HuH-7.5 (cell line): ENCODE measurements around the gene TIAL1.
A peak's percentile ranks its signal among the peaks of the same experiment; 100 is the strongest.
"Not testable (repeated sequence)": the region's sequence is repeated elsewhere in the genome, so short reads cannot be mapped to it uniquely, and the experiment has no call there.

Experiments
- DNase-seq: peaks from one replicate; pipeline ENCODE4 v3.0.0; 2011; ENCODE audit warnings: low spot score

Gene TIAL1

DNA sequence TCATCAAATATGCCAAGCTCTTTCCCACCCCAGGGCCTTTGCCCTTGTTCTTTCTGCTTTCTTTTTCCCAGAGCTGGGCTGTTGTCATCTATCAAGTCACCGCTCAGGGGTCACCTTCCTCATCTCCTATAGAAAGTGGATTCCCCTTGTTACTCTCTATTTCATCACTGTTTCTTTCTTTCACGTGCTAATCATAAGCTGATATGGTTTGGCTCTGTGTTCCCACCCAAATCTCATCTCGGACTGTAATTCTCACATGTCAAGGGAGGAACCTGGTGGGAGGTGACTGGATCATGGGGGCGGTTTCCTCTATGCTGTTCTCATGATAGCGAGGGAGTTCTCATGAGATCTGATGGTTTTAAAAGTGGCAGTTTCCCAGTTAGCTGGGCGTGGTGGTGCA, 17.0 kb upstream of the TIAL1 start:
- no peak for DNase-seq

GRCh38 chr10:119611433-119611832, 14.7 kb upstream of the TIAL1 start:
- DNase-seq: no peak

DNA sequence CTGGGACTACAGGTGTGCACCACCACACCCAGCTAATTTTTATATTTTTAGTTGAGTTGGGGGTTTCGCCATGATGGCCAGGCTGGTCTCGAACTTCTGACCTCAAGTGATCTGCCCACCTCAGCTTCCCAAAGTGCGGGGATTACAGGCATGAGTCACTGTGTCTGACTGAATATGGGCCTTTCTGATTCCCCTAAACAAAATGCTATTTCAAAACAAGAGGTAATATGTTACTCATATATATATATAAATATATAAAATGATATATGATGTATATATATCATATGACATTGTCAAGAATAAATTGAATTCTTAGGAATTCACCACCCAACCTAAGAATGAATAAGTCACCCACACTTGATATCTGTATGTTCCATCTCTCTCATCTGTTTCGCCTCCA, 12.8 kb upstream of the TIAL1 start:
- DNase-seq: no peak

DNA sequence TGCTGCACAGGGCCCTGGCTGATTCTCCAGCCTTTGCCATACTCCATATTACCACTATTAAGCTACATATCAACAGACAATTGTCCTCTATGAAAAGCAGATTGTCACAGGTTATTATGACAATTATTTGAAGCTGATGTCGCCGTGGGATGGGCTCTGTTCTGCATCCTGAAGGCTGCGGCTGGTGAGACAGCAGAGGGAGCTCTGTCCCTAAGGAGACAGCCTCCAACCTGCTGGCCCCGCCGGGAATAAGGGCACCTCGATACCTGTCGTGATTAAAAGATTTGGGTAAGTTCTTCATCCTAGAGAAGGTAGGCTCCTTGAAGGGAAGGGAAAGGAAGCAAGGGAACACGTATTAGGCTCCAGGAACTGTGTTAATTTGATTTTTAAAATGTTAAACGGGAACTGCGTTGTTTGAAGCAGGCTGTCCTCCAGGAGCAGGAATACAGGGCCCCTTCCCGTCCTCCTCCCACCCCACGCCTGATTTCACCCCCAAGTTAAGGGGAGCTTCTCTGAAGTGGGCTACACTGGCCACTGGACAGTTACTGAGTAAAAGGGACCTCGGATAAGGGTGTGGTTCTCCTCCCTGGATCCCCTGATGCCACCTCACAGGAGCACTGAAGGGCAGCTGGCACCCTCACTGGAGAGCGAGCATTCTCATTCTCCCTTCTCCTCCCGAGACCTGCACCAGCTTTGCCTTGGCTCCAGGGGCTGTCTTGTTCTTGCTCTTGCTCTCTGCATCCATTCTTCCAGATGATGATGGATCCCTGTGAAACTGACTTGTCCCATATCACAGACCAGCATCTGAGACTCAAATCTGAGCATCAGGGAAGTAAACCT, 11.8 kb upstream of the TIAL1 start:
- peak; percentile 29 for DNase-seq

DNA sequence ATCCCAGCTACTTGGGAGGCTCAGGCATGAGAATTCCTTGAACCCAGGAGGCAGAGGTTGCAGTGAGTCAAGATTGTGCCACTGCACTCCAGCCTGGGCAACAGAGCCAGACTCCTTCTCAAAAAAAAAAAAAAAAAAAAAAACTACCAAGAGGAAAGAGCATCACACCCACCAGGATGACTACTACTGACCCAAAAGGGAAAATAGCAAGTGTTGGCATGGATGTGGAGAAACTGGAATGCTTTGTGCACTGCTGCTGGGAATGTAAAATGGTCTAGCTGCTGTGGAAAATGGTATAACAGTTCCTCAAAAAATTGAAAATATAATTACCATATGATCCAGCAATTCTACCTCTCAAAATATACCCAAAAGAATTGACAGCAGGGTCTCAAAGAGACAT, 7.7 kb upstream of the TIAL1 start:
- DNase-seq: no peak

DNA sequence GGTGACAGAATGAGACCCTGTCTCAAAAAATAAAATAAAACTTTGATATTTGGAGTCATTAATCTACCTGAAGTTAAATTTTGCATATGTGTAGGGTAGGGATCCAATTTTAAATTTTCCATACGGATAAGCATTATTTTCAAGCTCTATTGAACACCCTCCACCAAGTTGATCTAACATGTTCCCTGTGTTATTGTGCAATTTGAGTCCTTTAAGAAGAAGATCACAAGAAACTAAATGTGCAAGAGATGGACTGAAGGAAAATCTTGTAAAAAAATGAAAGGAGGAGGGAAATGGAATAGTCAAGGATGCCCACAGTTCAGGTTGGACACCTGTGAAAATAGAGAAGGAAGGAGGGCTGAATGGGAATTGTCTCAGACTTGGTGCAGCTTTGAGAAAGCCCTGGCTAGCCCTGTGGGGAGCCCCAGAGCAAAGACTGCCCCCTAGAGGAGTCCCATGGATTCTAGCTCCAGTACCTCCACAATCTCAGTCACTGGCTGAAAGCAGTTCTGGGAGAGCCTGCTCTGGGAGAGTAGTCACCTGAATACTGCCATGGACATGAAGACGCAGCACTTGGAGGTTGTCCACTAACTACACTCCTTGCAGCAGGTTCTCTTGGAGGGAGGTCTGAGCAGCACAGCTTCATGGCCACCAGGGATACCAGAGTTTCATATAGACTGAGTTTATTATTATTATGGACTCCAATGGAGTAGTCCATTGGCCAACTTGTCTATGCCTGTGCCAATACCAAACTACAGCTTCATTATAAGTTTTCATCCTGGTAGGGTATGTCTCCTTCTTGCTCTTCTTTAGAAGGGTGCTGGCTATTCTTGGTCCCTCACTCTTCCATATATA, 5.7 kb upstream of the TIAL1 start:
- no peak for DNase-seq

DNA sequence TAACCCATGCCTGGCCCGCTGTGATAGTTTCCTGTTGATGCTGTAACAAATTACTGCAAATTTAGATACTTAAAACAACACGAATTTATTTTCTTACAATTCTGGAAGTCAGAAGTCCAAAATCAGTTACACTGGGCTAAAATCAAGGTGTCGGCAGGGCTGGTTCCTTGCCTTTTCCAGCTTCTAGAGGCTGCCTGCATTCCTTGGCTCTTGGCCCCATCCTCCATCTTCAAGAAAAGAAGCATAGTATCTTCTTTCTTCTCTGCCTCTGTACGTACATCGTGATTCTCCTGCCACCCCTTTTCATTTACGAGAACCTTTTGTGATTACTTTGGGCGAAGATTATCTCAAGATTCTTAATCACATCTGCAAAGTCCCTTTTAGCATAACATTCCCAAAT, 1.6 kb upstream of the TIAL1 start:
- DNase-seq: no peak

GRCh38 chr10:119597405-119598186, 832 bp upstream of the TIAL1 start:
- DNase-seq: no peak

- peak; percentile 19 for DNase-seq
These were observed 868 bp downstream of the TIAL1 start for GRCh38 chr10:119595676-119596515.

DNA sequence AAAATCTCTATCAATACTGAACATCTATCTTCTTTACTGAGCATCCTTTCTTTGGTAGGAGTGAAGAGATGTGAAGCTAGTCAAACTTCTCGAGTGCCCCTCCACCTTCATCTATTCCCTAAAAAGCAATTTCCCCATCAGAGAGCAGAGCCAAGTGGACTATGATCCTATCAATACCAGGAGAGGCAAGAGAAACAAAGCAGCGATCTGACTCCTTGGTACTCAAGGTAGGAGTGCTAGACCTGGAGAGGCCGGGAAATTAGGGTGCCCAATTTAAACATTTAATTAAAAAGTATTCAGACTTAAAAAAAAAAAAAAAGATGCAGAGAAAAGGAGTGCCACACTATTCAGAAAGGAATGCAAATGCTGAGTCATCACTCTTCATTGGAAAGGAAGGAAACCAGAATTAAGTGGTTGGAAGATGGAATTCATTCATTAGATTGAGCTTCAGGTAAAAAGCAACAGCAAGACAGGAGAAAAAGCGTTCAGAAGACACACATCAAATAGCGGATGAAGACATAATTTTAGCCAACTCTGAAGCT, 1.6 kb downstream of the TIAL1 start:
- no peak for DNase-seq

GRCh38 chr10:119588071-119588470, 8.7 kb downstream of the TIAL1 start:
- no peak for DNase-seq

GRCh38 chr10:119578355-119578754, 18.4 kb downstream of the TIAL1 start:
- no peak for DNase-seq

GRCh38 chr10:119575991-119576390, 20.8 kb downstream of the TIAL1 start:
- no peak for DNase-seq

- no peak for DNase-seq
These were observed 21.3 kb downstream of the TIAL1 start for GRCh38 chr10:119575506-119575905.

DNA sequence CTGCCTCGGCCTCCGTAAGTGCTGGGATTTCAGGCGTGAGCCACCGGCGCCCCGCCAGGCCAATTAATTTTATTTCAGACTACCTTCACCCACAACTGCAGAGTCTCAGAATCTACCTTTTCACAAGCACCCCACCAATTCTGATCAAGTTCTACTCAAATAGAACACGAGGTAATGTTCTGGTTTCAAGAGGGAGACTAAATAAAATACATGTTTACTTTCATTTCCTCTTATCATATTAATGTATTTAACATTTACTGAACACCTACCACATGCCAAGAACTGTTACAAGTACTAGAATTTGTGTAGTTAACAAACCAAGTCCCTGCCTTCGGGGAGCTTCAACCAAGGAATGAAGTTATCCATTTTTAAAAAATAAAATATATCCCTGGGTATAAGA, 28.8 kb downstream of the TIAL1 start:
- no peak for DNase-seq

DNA sequence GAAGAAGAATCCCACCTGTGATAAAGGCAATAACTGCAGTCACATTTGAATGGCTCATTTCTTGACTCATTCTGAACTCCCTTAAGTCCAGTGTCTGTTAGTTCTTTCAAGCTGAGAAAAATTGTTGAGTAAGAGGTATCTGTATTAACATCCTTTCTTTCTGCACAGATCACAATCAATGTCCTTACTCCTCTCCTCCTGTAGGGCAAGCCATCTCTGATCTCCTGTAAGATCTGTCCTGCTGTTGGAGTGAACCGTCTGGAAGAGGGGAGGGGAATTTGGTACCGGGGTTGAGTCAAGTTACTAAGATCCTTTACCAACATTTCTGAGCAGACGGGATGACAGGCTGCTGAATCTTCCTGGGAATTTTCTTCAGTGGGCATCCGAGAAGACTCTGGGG, 34.7 kb downstream of the TIAL1 start:
- DNase-seq: no peak

DNA sequence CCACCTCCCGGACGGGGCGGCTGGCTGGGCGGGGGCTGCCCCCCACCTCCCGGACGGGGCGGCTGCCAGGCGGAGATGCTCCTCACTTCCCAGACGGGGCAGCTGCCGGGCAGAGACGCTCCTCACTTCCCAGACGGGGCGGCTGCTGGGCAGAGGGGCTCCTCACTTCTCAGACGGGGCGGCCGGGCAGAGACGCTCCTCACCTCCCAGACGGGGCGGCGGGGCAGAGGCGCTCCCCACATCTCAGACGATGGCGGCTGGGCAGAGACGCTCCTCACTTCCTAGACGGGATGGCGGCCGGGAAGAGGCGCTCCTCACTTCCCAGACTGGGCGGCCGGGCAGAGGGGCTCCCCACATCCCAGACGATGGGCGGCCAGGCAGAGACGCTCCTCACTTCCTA, 37.3 kb downstream of the TIAL1 start:
- not testable (repeated sequence) for DNase-seq

GRCh38 chr10:119556081-119556480, 40.7 kb downstream of the TIAL1 start:
- not testable (repeated sequence) for DNase-seq

DNA sequence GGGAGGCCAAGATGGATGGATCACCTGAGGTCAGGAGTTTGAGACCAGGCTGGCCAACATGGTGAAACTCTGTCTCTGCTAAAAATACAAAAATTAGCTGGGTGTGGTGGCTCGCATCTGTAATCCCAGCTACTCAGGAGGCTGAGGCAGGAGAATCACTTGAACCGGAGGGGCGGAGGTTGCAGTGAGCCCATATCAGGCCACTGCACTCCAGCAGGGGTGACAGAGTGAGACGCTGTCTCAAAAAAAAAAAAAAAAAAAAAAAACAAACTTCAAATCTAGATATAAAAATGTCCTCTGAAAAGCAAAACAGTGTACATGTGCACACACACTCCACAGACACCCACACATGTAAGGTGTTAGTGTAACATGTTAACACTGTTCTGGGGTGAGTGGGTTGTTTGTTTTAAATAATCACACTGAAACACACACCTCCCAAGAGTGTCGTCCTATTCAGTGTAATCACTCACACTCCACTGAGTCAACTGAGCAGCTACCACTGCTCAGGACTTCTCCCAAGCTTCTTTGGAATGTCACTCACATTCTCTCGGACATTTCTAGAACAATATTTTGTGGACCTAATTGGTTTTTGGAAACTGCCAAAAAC, 41.5 kb downstream of the TIAL1 start:
- no peak for DNase-seq

DNA sequence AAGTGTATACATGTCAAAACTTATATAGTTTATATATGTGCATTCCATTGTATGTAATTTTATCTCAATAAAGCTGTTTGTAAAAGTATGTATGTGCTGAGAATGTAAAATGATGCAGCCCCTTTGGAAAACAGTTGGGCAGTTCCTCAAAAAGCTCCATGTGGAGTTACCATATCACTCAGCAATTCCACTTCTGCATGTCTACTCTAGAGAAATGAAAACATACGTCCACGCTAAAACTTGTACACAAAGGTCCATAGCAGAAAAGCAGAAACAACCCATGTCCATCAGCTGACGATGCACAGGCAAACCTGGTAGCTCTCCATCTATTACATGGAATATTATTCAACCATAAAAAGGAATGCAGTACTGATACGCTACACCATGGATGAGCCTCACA, 45.9 kb downstream of the TIAL1 start:
- DNase-seq: no peak
